Measurements from ENCODE around the gene RAX. TPM values are rescaled to one million over a fixed set of nuclear protein-coding genes. Genes with fewer than 3 reads are reported as not detected.

RAX gene
- total and polyA plus RNA-seq, 2 of the 4 experiments (the other 2 are of a cell fraction), result not detected

- Histone ChIP-seq H2BK20ac (ENCODE audit: low read depth, low read length) (no peak overlapping the region), H3K56ac (ENCODE audit: extremely low read depth, insufficient read depth, low read length) (no peak overlapping the region), H4K91ac (ENCODE audit: insufficient read depth, low read depth, low read length) (no peak overlapping the region), H3K18ac (ENCODE audit: low read depth, low read length) (no peak overlapping the region), H3K23ac (ENCODE audit: low read depth, low read length) (no peak overlapping the region), H4K8ac (ENCODE audit: low read depth in 2 of 2, low read length in 2 of 2) (no peak overlapping the region), H3K4me3 (ENCODE audit: insufficient read depth, low read depth, low read length) (no peak overlapping the region), H3K9me3 (ENCODE audit: control insufficient read depth, insufficient read depth, low read length) (peaks cover 24% of the 10 kb centered on the region; the same call in 1 of the 2 replicates), H2AK9ac (replicated peaks; ENCODE audit: low read depth, low read length, poor library complexity) (no peak overlapping the region), H3K27me3 (ENCODE audit: control insufficient read depth, insufficient read depth, low read length) (peaks cover 96% of the 10 kb centered on the region), H2AK5ac (ENCODE audit: low read depth, low read length) (no peak overlapping the region), H3K36me3 (ENCODE audit: control insufficient read depth, insufficient read depth, low read length) (no peaks in the 10 kb centered on the region), H3K14ac (replicated peaks; ENCODE audit: low read depth, low read length) (no peak overlapping the region), H3K4me1 (ENCODE audit: control insufficient read depth, insufficient read depth, low read length) (no peaks in the 10 kb centered on the region), H2BK15ac (ENCODE audit: low read depth, low read length) (no peak overlapping the region), H3K27ac (ENCODE audit: insufficient read depth, low read length) (no peak overlapping the region), H2AFZ (replicated peaks; ENCODE audit: low read length, poor library complexity) (no peak overlapping the region), H2BK120ac (ENCODE audit: low read depth, low read length) (no peak overlapping the region), H3K79me1 (ENCODE audit: low read depth in 1 of 2, low read length in 2 of 2) (no peaks in the 10 kb centered on the region), H3K9me1 (ENCODE audit: insufficient read depth, low read length) (no peaks in the 10 kb centered on the region), H3K9ac (ENCODE audit: low read depth, low read length) (no peak overlapping the region), H3K4me2 (ENCODE audit: low read depth, low read length) (no peak overlapping the region), H4K20me1 (ENCODE audit: insufficient read depth, low read length) (peaks cover 3% of the 10 kb centered on the region; the same call in 1 of the 2 replicates), H3K4ac (ENCODE audit: low read depth, low read length) (no peak overlapping the region), H4K5ac (ENCODE audit: low read depth, low read length) (no peak overlapping the region), H2BK5ac (ENCODE audit: low read depth, low read length, poor library complexity, severe bottlenecking) (no peak overlapping the region)
- in situ Hi-C loops (cut with MboI; ENCODE audit: low sequenced_read_pairs) (no loop called here), intact Hi-C loops (cut with micrococcal nuclease) (no loop called here), dilution Hi-C loops (cut with HindIII; ENCODE audit: low sequenced_read_pairs, unreplicated experiment) (no loop called here)
- POLR2A ChIA-PET (ENCODE audit: unreplicated experiment), result no interaction called here
- no peak for ATAC-seq (ENCODE audit: low read depth)
- TF ChIP-seq RFX5 (IDR thresholded peaks at IDR 0.05; ENCODE audit: low read depth, low read length) (no peak), NFE2L2 (IDR thresholded peaks at IDR 0.05; ENCODE audit: low read depth, low read length) (no peak), MAZ (IDR thresholded peaks at IDR 0.05; ENCODE audit: borderline replicate concordance, low read depth, low read length) (no peak), BHLHE40 (IDR thresholded peaks at IDR 0.05; ENCODE audit: low read depth, low read length) (no peak)
- DNase-seq, result no peak
- CTCF ChIA-PET, result interaction anchor here (0.8 kb wide), 1 partner anchor 66 kb away, joined by 3 read pairs; no protein-coding TSS in a partner anchor
- no TSS peak for BruUV-seq (replicated peaks)
- 2% methylated on average over 14 of the region's 41 CpGs; no CpG with 5 or more reads in 1 of the 2 experiments for WGBS, 2 experiments (ENCODE audit: extremely low coverage in 2 of 2, insufficient read length in 1 of 2)
Measured at GRCh38 chr18:59267503-59268126, 5.6 kb downstream of the RAX start.

All from IMR-90 (cell line).